ENCODE measurements around the gene KCNJ3.

KCNJ3 gene

DNA sequence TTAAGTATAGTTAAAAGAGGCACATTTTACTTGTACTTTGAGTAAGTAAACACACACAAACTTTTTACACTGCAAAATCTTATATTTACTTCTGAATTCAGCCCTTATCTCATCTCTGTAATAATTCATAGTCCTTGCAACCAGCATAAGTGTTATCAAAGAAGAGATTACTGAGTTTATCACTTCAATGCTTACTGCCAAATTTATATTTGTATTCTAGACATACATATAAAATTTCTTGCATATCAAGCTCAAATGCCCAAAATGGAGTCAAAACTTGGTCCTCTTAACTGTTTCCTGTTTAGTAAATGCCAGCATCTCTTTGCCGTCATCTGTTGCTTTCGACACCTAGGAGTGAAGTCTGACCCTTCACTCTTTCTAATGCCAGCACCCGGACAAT is 21.1 kb upstream of the KCNJ3 start:
- no peak for DNase-seq (ENCODE audit: low read depth)
- TF ChIP-seq, protein P1, sequence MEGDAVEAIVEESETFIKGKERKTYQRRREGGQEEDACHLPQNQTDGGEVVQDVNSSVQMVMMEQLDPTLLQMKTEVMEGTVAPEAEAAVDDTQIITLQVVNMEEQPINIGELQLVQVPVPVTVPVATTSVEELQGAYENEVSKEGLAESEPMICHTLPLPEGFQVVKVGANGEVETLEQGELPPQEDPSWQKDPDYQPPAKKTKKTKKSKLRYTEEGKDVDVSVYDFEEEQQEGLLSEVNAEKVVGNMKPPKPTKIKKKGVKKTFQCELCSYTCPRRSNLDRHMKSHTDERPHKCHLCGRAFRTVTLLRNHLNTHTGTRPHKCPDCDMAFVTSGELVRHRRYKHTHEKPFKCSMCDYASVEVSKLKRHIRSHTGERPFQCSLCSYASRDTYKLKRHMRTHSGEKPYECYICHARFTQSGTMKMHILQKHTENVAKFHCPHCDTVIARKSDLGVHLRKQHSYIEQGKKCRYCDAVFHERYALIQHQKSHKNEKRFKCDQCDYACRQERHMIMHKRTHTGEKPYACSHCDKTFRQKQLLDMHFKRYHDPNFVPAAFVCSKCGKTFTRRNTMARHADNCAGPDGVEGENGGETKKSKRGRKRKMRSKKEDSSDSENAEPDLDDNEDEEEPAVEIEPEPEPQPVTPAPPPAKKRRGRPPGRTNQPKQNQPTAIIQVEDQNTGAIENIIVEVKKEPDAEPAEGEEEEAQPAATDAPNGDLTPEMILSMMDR (IDR thresholded peaks at IDR 0.05; ENCODE audit: insufficient read depth, low read depth, low read length, missing control alignments): no peak
- no peak overlapping the region for H3K4me3 ChIP-seq (ENCODE audit: low read length)

DNA sequence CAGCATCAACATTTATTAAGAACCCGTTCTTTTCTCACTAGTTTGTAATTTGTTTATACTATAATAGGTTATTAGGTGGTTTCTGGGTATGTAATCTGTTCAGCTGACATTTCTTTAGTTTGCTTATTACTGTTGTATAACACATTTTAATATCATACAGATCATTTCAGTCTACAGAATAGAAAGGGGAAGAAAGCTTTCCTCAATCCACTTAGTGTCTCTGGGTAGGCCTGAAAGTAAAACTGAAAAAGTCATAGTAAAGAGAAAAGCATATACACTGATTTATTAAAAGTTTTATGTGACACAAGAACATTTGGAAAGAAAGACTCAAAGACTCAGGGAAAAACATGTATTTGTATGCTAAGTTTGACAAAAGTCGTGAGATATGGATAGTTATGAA is 16.8 kb upstream of the KCNJ3 start:
- H3K4me3 ChIP-seq (ENCODE audit: low read length): no peak overlapping the region
- no peak for DNase-seq (ENCODE audit: low read depth)
- TF ChIP-seq, protein P1 (IDR thresholded peaks at IDR 0.05; ENCODE audit: insufficient read depth, low read depth, low read length, missing control alignments): no peak

DNA sequence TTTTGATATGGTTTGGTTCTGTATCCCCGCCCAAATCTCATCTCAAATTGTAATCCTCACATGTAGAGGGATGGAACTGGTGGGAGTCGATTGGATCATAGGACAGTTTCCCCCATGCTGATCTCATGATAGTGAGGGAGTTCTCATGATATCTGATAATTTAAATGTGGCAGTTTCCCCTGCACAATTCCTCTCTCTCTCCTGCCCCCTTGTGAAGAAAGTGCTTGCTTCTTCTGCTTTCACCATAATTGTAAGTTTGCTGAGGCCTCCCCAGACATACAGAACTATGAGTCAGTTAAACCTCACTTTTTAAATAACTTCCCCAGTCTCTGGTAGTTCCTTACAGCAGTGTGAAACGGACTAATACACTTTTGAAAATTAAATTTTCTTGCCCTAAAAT is 12.3 kb upstream of the KCNJ3 start:
- TF ChIP-seq, protein P1 (IDR thresholded peaks at IDR 0.05; ENCODE audit: insufficient read depth, low read depth, low read length, missing control alignments): no peak
- no peak for DNase-seq (ENCODE audit: low read depth)
- H3K4me3 ChIP-seq (ENCODE audit: low read length): no peak overlapping the region

DNA sequence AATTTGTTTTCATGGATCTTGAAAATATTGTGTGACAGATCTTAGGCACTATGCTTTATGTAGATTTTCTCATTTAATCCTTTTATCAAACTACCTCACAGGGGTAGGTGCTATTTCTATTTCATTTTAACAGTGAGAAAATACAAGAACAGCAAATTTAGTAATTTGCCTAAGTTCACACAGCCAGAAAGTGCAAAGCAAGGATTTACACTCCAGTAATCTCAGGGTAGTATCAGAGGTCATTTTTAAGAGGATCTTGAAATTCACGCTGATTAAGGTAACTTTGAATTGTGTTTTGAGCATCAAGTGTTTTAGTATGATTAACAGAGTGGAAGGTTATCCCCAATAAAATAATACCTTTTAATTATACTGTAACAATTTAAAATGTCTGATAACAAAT is 10.1 kb upstream of the KCNJ3 start:
- TF ChIP-seq, protein P1 (IDR thresholded peaks at IDR 0.05; ENCODE audit: insufficient read depth, low read depth, low read length, missing control alignments): no peak
- DNase-seq (ENCODE audit: low read depth): no peak
- H3K4me3 ChIP-seq (ENCODE audit: low read length): no peak overlapping the region

DNA sequence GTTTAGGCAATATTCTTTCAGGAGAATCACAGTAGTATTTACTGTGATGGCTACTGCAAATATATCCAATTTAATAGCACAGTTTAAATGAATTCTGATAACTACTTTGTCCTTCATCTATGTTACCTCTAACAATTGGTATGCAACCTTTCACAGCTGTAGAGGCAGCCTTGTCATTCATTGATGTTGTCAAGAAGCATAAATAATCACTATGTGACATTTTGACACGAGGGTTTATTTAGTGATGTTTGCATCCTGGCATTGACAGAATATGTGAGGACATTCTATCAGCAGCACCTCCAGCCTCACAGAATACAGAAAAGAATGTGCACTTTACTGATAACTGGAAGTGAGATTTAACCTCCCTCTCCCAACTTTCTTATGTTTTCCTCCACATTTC is 9.3 kb upstream of the KCNJ3 start:
- DNase-seq (ENCODE audit: low read depth): no peak
- no peak overlapping the region for H3K4me3 ChIP-seq (ENCODE audit: low read length)
- TF ChIP-seq, protein P1 (IDR thresholded peaks at IDR 0.05; ENCODE audit: insufficient read depth, low read depth, low read length, missing control alignments): no peak

DNA sequence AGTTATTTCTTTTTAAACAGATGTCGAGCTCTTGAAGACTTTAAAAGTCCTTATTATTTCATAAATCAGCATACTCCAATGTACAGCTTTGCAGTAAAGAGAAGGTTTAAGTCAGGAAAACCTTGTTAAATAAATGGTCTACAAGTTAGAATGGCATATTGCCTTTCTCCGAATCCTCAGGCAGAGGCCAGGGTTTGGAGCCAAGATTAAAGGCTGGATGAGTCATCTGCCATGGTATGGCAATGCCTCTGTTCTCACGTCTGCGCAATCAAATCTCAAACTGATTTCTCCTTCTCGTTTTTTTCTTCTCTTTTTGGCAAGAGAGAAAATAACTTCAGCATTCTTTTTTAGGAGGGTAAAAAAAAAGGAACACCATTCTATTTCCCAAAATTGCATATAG is 5.6 kb upstream of the KCNJ3 start:
- H3K4me3 ChIP-seq (ENCODE audit: low read length): no peak overlapping the region
- TF ChIP-seq, protein P1 (IDR thresholded peaks at IDR 0.05; ENCODE audit: insufficient read depth, low read depth, low read length, missing control alignments): no peak
- DNase-seq (ENCODE audit: low read depth): peak; percentile 51

DNA sequence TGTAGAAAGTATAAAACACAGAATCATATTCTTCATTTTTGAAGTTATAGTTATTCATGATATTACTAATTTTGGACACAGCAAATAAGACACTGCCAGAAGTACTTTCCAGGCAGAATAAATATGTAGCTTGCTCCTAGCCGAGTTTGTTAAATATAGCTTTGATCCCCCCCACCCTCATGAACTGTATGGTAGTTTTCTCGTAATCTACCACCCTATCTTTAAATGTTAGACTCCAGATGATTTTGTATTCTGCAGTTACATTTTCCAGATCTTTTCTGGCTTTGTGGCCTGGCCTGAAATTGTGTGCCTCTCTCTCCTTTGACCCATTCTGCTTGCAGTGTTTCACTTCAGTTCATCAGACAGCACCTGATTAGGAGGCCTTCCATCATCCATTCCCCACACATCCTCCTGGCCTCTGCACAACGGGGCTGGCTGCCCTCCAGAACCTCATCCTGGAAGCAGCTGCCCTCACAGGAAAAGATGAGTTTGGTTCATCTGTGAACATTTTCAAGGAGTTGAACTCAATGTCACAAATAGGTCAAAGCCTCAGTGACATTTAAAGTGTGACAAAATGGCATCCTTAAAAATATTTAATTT is 4.7 kb upstream of the KCNJ3 start:
- TF ChIP-seq, protein P1 (IDR thresholded peaks at IDR 0.05; ENCODE audit: insufficient read depth, low read depth, low read length, missing control alignments): no peak
- no peak overlapping the region for H3K4me3 ChIP-seq (ENCODE audit: low read length)
- DNase-seq (ENCODE audit: low read depth): no peak

Measured in epithelial cell of esophagus (primary cell).